ENCODE measurements around the gene CARMIL1.
A peak's percentile ranks its signal among the peaks of the same experiment; 100 is the strongest.

The CARMIL1 gene

GRCh38 chr6:25485821-25486534, 206.8 kb downstream of the CARMIL1 start:
- DNase-seq, result no peak

- no peak for DNase-seq
These were observed 207.4 kb downstream of the CARMIL1 start for GRCh38 chr6:25486550-25486949.

GRCh38 chr6:25487012-25487411, 207.8 kb downstream of the CARMIL1 start:
- peak; percentile 35 for DNase-seq

DNA sequence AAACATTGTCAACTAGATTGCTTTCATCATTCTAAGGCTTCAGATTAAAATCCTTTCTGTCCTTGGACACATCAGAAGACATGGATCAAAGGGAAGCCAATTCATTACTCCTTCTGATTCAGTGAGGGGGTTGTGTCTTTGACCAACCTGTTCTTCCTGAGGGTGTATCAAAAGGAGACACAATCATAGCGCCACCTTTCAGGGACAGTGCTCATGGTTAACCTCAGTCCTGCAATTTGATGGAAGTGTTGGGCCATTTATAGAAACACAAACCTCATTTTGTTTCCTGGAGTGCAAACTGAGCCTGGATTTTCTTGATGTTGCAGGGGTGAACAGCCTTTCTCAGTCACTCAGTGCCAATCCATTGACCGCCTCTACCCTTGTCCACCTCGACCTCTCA, 209.0 kb downstream of the CARMIL1 start:
- DNase-seq, result no peak

DNA sequence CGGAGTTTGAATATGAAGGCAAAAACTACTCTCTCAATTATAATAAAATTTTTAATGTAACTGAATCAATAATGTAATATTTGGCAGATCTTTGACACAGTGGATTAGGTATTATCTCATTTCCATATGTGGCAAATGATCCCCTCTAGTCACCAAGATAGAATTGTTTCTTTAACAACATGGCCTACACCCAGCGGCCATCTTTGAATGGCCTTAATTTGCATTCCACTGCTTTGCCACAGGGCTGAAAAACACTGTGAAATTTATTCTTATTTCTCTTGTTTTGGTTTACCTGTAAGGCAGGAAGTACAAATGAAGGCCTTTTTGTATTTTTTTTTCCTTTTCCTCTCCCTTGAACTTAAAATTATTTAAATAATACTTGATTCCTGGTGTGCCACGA, 210.2 kb downstream of the CARMIL1 start:
- no peak for DNase-seq

GRCh38 chr6:25490018-25490801, 211.0 kb downstream of the CARMIL1 start:
- DNase-seq, result peak; percentile 29

DNA sequence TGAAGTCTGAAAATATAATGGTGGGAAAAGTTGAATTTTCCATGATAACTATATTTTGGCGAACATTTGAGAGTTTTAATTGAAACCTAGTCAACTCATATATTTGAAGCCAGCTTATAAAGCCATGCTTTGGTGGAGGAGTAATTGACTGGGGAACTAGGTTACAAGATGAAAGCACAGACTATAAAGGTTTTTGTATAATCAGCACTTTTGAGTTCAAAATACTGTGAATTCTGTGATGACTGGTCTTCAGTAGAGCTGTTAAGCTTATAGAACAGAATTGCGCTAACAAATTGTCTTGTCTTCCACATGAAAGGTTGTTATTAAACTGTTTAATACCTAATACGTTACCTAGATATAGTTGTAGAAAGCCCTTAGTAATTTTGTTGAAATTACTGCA, 213.8 kb downstream of the CARMIL1 start:
- DNase-seq, result no peak

DNA sequence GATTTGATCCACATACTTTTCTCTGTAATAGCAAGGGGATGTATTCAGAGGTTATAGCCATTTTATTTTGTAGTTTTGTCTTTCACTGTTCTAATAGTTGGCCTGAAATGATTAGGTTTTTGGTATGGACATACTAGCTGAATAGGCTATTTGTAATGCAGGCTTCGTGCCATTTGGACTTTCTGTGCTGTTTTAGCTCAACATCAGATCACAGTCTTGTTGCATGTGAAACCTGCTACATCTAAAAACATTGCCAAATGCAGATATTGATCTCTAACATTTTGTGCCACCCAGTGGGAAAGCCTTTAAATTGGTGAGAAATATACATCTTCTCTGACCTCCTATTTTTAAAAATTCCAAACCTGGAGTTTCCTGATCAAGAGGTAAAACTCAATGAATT, 215.3 kb downstream of the CARMIL1 start:
- no peak for DNase-seq

- DNase-seq, result no peak
These were observed 218.3 kb downstream of the CARMIL1 start for GRCh38 chr6:25497383-25498040.

GRCh38 chr6:25498505-25498904, 219.3 kb downstream of the CARMIL1 start:
- DNase-seq, result no peak

GRCh38 chr6:25499615-25500235, 220.6 kb downstream of the CARMIL1 start:
- no peak for DNase-seq

DNA sequence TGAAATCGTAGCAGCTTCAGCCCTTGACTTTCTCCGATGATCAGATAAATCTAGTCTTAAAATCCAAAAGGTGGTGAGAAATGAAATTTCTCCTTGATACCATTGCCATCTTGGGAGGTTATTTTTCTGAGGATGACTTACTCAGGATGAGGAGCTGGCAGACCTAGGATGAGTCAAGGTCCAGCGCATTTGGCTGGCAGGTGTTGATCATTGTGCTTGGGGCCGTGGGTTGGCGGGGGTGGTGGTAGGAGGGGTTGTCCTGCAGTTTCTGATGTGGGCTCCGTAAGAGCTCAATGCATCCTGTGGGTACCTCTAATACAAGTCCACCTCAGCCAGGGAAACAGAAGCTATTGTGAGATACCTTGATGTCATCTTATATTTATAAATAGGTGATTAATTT, 224.5 kb downstream of the CARMIL1 start:
- DNase-seq, result no peak

DNA sequence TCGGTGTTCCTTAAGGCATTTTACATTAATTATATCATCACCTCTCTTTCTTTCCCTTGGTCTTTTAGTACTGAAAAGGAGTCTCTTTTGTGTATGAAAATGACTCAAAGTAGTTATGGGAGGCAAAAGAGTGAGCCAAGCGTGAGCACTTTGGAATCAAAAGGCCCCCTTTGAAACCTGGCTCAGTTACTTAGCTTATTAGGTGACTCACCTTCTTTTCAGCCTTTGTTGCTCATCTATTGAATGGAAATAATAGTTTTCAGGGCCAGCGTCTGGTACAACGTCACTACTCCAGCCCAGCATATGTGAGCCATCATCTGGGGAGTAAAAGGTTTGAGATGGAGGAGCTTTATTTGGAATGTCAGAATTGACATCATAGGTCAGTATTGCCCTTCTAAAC, 225.5 kb downstream of the CARMIL1 start:
- no peak for DNase-seq

- no peak for DNase-seq
These were observed 226.8 kb downstream of the CARMIL1 start for GRCh38 chr6:25506020-25506419.

- DNase-seq, result no peak
These were observed 228.9 kb downstream of the CARMIL1 start for GRCh38 chr6:25508051-25508450.

DNA sequence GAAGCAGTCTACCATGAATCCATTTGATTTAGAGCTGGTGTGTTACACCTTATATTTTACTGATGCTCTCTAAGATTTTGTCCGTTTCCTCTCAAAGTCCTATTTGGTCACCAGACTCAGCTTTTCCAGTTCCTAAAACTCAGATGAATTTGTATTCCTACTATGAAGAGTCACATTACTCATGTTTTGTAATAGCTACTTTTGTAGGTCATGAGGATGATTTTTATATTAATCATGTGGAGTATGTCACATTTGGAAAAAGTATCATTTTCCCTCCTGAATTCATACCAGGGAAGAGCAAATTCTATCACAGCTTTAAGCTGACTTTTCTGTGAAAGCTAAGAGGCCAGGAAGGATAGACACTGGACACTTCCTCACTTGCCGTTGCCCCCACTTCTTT, 232.2 kb downstream of the CARMIL1 start:
- no peak for DNase-seq

GRCh38 chr6:25512560-25512959, 233.4 kb downstream of the CARMIL1 start:
- DNase-seq, result no peak

DNA sequence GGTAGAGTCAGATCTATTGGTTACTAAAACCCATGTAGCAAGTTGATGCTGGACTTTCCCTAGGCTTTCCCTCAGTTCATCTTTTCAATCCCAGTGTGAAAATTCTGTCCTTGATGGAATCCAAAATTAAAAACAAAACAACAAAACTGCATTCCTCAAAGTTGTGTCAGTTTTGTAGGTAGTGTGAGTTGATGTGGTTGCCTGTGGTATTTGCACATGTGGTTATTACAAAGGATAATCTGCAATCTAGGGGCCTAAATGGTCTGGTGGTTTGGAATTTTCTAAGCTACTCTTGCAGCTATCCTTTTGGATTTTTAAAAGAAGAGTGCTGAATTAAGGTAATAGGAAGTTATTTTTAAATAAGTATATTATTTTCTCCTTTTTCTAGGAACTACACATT, 240.7 kb downstream of the CARMIL1 start:
- no peak for DNase-seq

GRCh38 chr6:25524542-25524941, 245.4 kb downstream of the CARMIL1 start:
- no peak for DNase-seq

DNA sequence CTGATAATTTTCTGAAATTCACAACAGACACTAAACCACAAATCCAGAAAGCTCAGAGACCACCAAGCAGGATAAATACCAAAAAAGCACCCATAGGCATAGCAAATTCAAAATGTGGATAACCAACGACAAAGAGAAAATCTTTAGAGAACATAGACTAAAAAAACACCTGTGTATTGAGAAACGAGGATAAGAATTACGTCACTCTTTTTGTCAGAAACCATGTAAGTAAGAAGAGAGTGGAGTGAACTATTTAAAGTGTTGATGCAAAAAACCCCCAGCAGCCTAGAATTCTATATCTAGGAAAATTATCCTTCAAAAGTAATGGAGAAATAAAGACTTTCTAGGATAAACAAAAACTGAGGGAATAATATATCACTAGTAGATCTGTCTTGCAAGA, 245.9 kb downstream of the CARMIL1 start:
- no peak for DNase-seq

GRCh38 chr6:25534942-25535631, 255.9 kb downstream of the CARMIL1 start:
- no peak for DNase-seq

GRCh38 chr6:25535632-25536225, 256.6 kb downstream of the CARMIL1 start:
- DNase-seq, result no peak

GRCh38 chr6:25536781-25537180, 257.6 kb downstream of the CARMIL1 start:
- DNase-seq, result no peak
